MCF 10A (cell line): ENCODE results near the gene TARS1. TPM values are rescaled to one million over a fixed set of nuclear protein-coding genes. Genes with fewer than 3 reads are reported as not detected.

ENCODE experiments used
- BruUV-seq: library from RNA; stranded (reverse); fragments of 400-500 nt; replicated peaks from 2 replicates; lab custom pipeline; 2021; lab: Mats Ljungman, UMichigan
- CTCF ChIA-PET: fragments of 300-600 bp; sonication (Branson Sonifier 250); formaldehyde crosslinking; extraction: SDS; loops from one replicate; lab custom pipeline; 2021; ENCODE audit warnings: antibody characterized with exemption, inconsistent platforms; lab: Yijun Ruan, JAX
- POLR2A ChIA-PET: fragments of 300-600, 350-650 bp; sonication (Branson Sonifier 250); formaldehyde crosslinking; extraction: SDS; loops from one replicate; lab custom pipeline; 2020; ENCODE audit warnings: antibody characterized with exemption, inconsistent platforms; lab: Yijun Ruan, JAX
- DNase-seq: peaks from one replicate; pipeline ENCODE4 v3.0.0-alpha.2; 2018; ENCODE audit not compliant: unreplicated experiment
- H3K27ac Mint-ChIP-seq: one replicate; pipeline ENCODE4 v1.8.0; 2022; ENCODE audit warnings: mild to moderate bottlenecking, low read depth, mixed read lengths; ENCODE audit not compliant: unreplicated experiment
- H3K27me3 Mint-ChIP-seq: one replicate; pipeline ENCODE4 v1.8.0; 2022; ENCODE audit warnings: mixed read lengths; ENCODE audit not compliant: insufficient read depth, unreplicated experiment
- H3K36me3 Mint-ChIP-seq: one replicate; pipeline ENCODE4 v1.8.0; 2022; ENCODE audit warnings: mild to moderate bottlenecking, moderate library complexity, mixed read lengths; ENCODE audit not compliant: insufficient read depth, unreplicated experiment
- H3K4me1 Mint-ChIP-seq: one replicate; pipeline ENCODE4 v1.8.0; 2022; ENCODE audit warnings: mixed read lengths; ENCODE audit not compliant: insufficient read depth, unreplicated experiment
- H3K4me3 Mint-ChIP-seq: one replicate; pipeline ENCODE4 v1.8.0; 2022; ENCODE audit warnings: mild to moderate bottlenecking, moderate library complexity, mixed read lengths; ENCODE audit not compliant: unreplicated experiment
- H3K9me3 Mint-ChIP-seq: one replicate; pipeline ENCODE4 v1.8.0; 2022; ENCODE audit warnings: mixed read lengths; ENCODE audit not compliant: unreplicated experiment
- intact Hi-C: fragments of 100-400 bp; cut with micrococcal nuclease; formaldehyde crosslinking; loops from 2 replicates; pipeline ENCODE4 v1.14.1; 2022
- total RNA-seq: library from RNA; stranded (reverse); gene quantifications from 2 replicates; pipeline ENCODE4 v1.2.3, GENCODE V29; 2022
- TF ChIP-seq, protein P1 (sequence below): fragments of 200-600 bp; IDR thresholded peaks from one replicate; pipeline ENCODE4 v1.8.0; 2022; ENCODE audit warnings: antibody characterized with exemption, mild to moderate bottlenecking; ENCODE audit not compliant: unreplicated experiment

TARS1 gene
- total RNA-seq, 1 experiment from 2014 or later = 469 TPM

- no peak for DNase-seq
- H3K27me3 Mint-ChIP-seq = no peaks in the 10 kb centered on the region
- BruUV-seq = no TSS peak
- no peaks in the 10 kb centered on the region for H3K9me3 Mint-ChIP-seq
- H3K36me3 Mint-ChIP-seq = no peaks in the 10 kb centered on the region
- no peaks in the 10 kb centered on the region for H3K4me1 Mint-ChIP-seq
- H3K4me3 Mint-ChIP-seq = no peak overlapping the region
- POLR2A ChIA-PET = interaction anchor here (1.1 kb wide), 1 partner anchor 45 kb away, joined by 4 read pairs; no protein-coding TSS in a partner anchor
- H3K27ac Mint-ChIP-seq = no peak overlapping the region
- TF ChIP-seq, protein P1, sequence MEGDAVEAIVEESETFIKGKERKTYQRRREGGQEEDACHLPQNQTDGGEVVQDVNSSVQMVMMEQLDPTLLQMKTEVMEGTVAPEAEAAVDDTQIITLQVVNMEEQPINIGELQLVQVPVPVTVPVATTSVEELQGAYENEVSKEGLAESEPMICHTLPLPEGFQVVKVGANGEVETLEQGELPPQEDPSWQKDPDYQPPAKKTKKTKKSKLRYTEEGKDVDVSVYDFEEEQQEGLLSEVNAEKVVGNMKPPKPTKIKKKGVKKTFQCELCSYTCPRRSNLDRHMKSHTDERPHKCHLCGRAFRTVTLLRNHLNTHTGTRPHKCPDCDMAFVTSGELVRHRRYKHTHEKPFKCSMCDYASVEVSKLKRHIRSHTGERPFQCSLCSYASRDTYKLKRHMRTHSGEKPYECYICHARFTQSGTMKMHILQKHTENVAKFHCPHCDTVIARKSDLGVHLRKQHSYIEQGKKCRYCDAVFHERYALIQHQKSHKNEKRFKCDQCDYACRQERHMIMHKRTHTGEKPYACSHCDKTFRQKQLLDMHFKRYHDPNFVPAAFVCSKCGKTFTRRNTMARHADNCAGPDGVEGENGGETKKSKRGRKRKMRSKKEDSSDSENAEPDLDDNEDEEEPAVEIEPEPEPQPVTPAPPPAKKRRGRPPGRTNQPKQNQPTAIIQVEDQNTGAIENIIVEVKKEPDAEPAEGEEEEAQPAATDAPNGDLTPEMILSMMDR = no peak
- CTCF ChIA-PET = no interaction called here
- intact Hi-C loops = no loop called here
Observed at GRCh38 chr5:33491941-33492340, 51.2 kb downstream of the TARS1 start.

DNA sequence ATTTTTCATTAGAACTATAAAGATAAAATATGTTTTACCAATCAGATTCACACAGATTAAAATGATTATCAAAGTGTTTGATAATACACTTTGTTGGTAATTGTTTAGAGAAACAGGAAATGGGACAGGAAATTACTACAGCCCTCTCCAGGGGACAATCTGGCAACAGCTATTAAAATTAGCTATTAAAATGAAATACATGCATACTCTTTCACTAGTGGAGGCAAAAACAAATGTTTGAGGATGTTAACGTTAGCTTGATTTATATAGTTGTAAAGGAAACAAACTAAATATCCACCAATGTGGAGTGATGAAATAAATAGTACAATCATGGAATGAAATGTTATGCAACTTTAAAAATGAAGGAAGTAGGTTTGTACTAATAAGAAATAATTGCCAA is 53.7 kb downstream of the TARS1 start:
- no peak overlapping the region for H3K27ac Mint-ChIP-seq
- no peak overlapping the region for H3K4me3 Mint-ChIP-seq
- TF ChIP-seq, protein P1 = no peak
- H3K4me1 Mint-ChIP-seq = no peaks in the 10 kb centered on the region
- no peaks in the 10 kb centered on the region for H3K27me3 Mint-ChIP-seq
- no peaks in the 10 kb centered on the region for H3K36me3 Mint-ChIP-seq
- ChIA-PET CTCF (interaction anchor here (0.9 to 1.2 kb wide), 2 partner anchors 11 to 468 kb away, joined by 3 read pairs; no protein-coding TSS in a partner anchor), POLR2A (no interaction called here)
- H3K9me3 Mint-ChIP-seq = no peaks in the 10 kb centered on the region
- intact Hi-C loops = no loop called here
- no TSS peak for BruUV-seq
- no peak for DNase-seq

GRCh38 chr5:33501260-33501659 is 60.5 kb downstream of the TARS1 start:
- no peak overlapping the region for H3K27ac Mint-ChIP-seq
- intact Hi-C loops = no loop called here
- no peaks in the 10 kb centered on the region for H3K9me3 Mint-ChIP-seq
- H3K4me1 Mint-ChIP-seq = no peaks in the 10 kb centered on the region
- ChIA-PET CTCF (interaction anchor here (0.6 kb wide), 1 partner anchor 459 kb away, joined by 4 read pairs; no protein-coding TSS in a partner anchor), POLR2A (no interaction called here)
- DNase-seq = no peak
- H3K36me3 Mint-ChIP-seq = no peaks in the 10 kb centered on the region
- no peak overlapping the region for H3K4me3 Mint-ChIP-seq
- BruUV-seq = no TSS peak
- no peaks in the 10 kb centered on the region for H3K27me3 Mint-ChIP-seq
- TF ChIP-seq, protein P1 = no peak

DNA sequence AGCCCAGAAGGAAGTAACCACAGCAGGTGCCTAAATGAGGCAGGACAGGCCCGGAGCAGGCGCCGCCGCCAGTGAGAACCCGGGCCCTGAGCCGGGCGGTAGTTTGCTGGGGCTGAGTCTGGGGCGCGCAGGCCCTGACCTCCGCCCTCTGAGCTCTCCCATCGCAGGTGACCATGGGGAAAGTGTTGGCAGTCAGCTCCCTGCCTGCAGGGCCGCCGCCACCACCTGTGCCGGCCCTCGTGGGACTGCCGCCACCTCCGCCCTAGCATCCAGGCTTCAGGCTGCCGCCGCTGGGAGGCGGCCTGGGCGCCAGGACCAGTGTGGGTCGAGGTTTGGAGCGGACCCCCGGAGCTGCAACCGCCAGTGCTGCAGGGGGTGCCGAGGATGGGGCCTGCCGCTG is 61.1 kb downstream of the TARS1 start:
- Mint-ChIP-seq H3K4me3 (no peak overlapping the region), H3K27ac (no peak overlapping the region), H3K9me3 (no peaks in the 10 kb centered on the region), H3K27me3 (no peaks in the 10 kb centered on the region), H3K36me3 (no peaks in the 10 kb centered on the region), H3K4me1 (no peaks in the 10 kb centered on the region)
- intact Hi-C loops = no loop called here
- TF ChIP-seq, protein P1 = no peak
- DNase-seq = no peak
- CTCF ChIA-PET = interaction anchor here (0.6 kb wide), 1 partner anchor 458 kb away, joined by 4 read pairs; no protein-coding TSS in a partner anchor
- BruUV-seq = no TSS peak
- POLR2A ChIA-PET = no interaction called here
